GM19438 (cell line): ENCODE measurements around the gene CELF4.

ENCODE experiments used
- ATAC-seq: cut with Tn5 transposase; IDR thresholded peaks from one replicate; pipeline ENCODE4 v1.9.1; 2021; ENCODE audit warnings: low read depth; ENCODE audit not compliant: unreplicated experiment

Gene CELF4

GRCh38 chr18:37332628-37333420 lies 232.8 kb downstream of the CELF4 start:
- ATAC-seq = no peak

- ATAC-seq = no peak
Measured at GRCh38 chr18:37332219-37332618, 233.4 kb downstream of the CELF4 start.

GRCh38 chr18:37330173-37330572 lies 235.4 kb downstream of the CELF4 start:
- ATAC-seq = no peak

- no peak for ATAC-seq
Measured at GRCh38 chr18:37328946-37329719, 236.5 kb downstream of the CELF4 start.

GRCh38 chr18:37327063-37327577 lies 238.5 kb downstream of the CELF4 start:
- ATAC-seq = no peak

- peak; percentile 83 for ATAC-seq
Measured at GRCh38 chr18:37322492-37323035, 243.0 kb downstream of the CELF4 start.

- no peak for ATAC-seq
Measured at GRCh38 chr18:37321582-37322491, 243.8 kb downstream of the CELF4 start.

- ATAC-seq = no peak
Measured at GRCh38 chr18:37320317-37320716, 245.3 kb downstream of the CELF4 start.

- ATAC-seq = no peak
Measured at GRCh38 chr18:37318360-37319355, 246.9 kb downstream of the CELF4 start.

GRCh38 chr18:37317486-37317885 lies 248.1 kb downstream of the CELF4 start:
- no peak for ATAC-seq

GRCh38 chr18:37316468-37316867 lies 249.1 kb downstream of the CELF4 start:
- no peak for ATAC-seq

GRCh38 chr18:37315935-37316334 lies 249.7 kb downstream of the CELF4 start:
- no peak for ATAC-seq

- no peak for ATAC-seq
Measured at GRCh38 chr18:37314534-37314933, 251.1 kb downstream of the CELF4 start.

- ATAC-seq = no peak
Measured at GRCh38 chr18:37313624-37314023, 252.0 kb downstream of the CELF4 start.

- no peak for ATAC-seq
Measured at GRCh38 chr18:37309861-37310260, 255.7 kb downstream of the CELF4 start.

GRCh38 chr18:37309059-37309458 lies 256.5 kb downstream of the CELF4 start:
- ATAC-seq = no peak

GRCh38 chr18:37307181-37307580 lies 258.4 kb downstream of the CELF4 start:
- ATAC-seq = no peak

GRCh38 chr18:37306432-37306831 lies 259.2 kb downstream of the CELF4 start:
- ATAC-seq = no peak

- no peak for ATAC-seq
Measured at GRCh38 chr18:37305066-37305465, 260.5 kb downstream of the CELF4 start.
